ENCODE data around the gene NAPB. TPM values are rescaled to one million over a fixed set of nuclear protein-coding genes. Genes with fewer than 3 reads are reported as not detected.
A peak's percentile ranks its signal among the peaks of the same experiment; 100 is the strongest.

NAPB gene
- polyA plus RNA-seq, 3 donors from 2014 or later, result 6.1 to 11.2 (median 7.0) TPM

- Mint-ChIP-seq H3K27me3 (ENCODE audit: low read depth in 3 of 3) (peaks cover 0 to 4% (median 2%) of the 10 kb centered on the region in 3 donors), H3K36me3 (no peaks in the 10 kb centered on the region), H3K27ac (peak overlapping the region in 4 of 6 donors; percentile 20 to 81 (median 61)), H3K4me3 (peak overlapping the region in 1 of 5 donors; percentile 18), H3K4me1 (peaks cover 14 to 17% of the 10 kb centered on the region in 2 donors), H3K9me3 (no peaks in the 10 kb centered on the region)
- DNase-seq, result no peak
Measured at GRCh38 chr20:23449421-23449820, 28.1 kb upstream of the NAPB start.

GRCh38 chr20:23448167-23448566 lies 26.9 kb upstream of the NAPB start:
- Mint-ChIP-seq H3K36me3 (no peaks in the 10 kb centered on the region), H3K27me3 (ENCODE audit: low read depth in 3 of 3) (peaks cover 0 to 4% (median 2%) of the 10 kb centered on the region in 3 donors), H3K4me1 (peaks cover 14 to 16% of the 10 kb centered on the region in 2 donors), H3K27ac (no peak overlapping the region), H3K4me3 (no peak overlapping the region), H3K9me3 (no peaks in the 10 kb centered on the region)
- DNase-seq, result no peak

- peaks cover 0 to 3% (median 2%) of the 10 kb centered on the region in 3 donors for H3K27me3 Mint-ChIP-seq (ENCODE audit: low read depth in 3 of 3)
- no peak overlapping the region for H3K4me3 Mint-ChIP-seq
- no peaks in the 10 kb centered on the region for H3K9me3 Mint-ChIP-seq
- H3K36me3 Mint-ChIP-seq, result no peaks in the 10 kb centered on the region
- peak overlapping the region in 2 of 6 donors; percentile 8 to 29 for H3K27ac Mint-ChIP-seq
- no peak for DNase-seq
- peaks cover 14 to 17% of the 10 kb centered on the region in 2 donors for H3K4me1 Mint-ChIP-seq
Measured at GRCh38 chr20:23446505-23446904, 25.2 kb upstream of the NAPB start.

- no peak overlapping the region for H3K4me3 Mint-ChIP-seq
- peaks cover 14 to 17% of the 10 kb centered on the region in 2 donors for H3K4me1 Mint-ChIP-seq
- H3K27ac Mint-ChIP-seq, result peak overlapping the region in 2 of 6 donors; percentile 58 to 67
- DNase-seq, result no peak
- no peaks in the 10 kb centered on the region for H3K36me3 Mint-ChIP-seq
- peaks cover 0 to 3% (median 2%) of the 10 kb centered on the region in 3 donors for H3K27me3 Mint-ChIP-seq (ENCODE audit: low read depth in 3 of 3)
- H3K9me3 Mint-ChIP-seq, result no peaks in the 10 kb centered on the region
Measured at GRCh38 chr20:23445596-23446217, 24.4 kb upstream of the NAPB start.

GRCh38 chr20:23444859-23445258 lies 23.6 kb upstream of the NAPB start:
- no peak for DNase-seq
- H3K27me3 Mint-ChIP-seq (ENCODE audit: low read depth in 3 of 3), result peaks cover 0 to 3% (median 2%) of the 10 kb centered on the region in 3 donors
- no peaks in the 10 kb centered on the region for H3K9me3 Mint-ChIP-seq
- peak overlapping the region in 5 of 6 donors; percentile 2 to 83 (median 56) for H3K27ac Mint-ChIP-seq
- H3K4me3 Mint-ChIP-seq, result no peak overlapping the region
- peaks cover 9 to 12% of the 10 kb centered on the region in 2 donors for H3K4me1 Mint-ChIP-seq
- no peaks in the 10 kb centered on the region for H3K36me3 Mint-ChIP-seq

- no peak for DNase-seq
- Mint-ChIP-seq H3K27ac (no peak overlapping the region), H3K36me3 (no peaks in the 10 kb centered on the region), H3K9me3 (no peaks in the 10 kb centered on the region), H3K4me1 (peaks cover 0 to 4% of the 10 kb centered on the region in 2 donors), H3K27me3 (ENCODE audit: low read depth in 3 of 3) (peaks cover 0 to 2% (median 0%) of the 10 kb centered on the region in 3 donors), H3K4me3 (no peak overlapping the region)
Measured at GRCh38 chr20:23442436-23442835, 21.1 kb upstream of the NAPB start.

- H3K36me3 Mint-ChIP-seq, result no peaks in the 10 kb centered on the region
- H3K9me3 Mint-ChIP-seq, result no peaks in the 10 kb centered on the region
- H3K27me3 Mint-ChIP-seq (ENCODE audit: low read depth in 3 of 3), result peaks cover 0 to 2% (median 0%) of the 10 kb centered on the region in 3 donors
- peak; percentile 70 to 76 (median 71) for DNase-seq
- no peak overlapping the region for H3K4me3 Mint-ChIP-seq
- peaks cover 0 to 4% of the 10 kb centered on the region in 2 donors for H3K4me1 Mint-ChIP-seq
- H3K27ac Mint-ChIP-seq, result peak overlapping the region in 3 of 6 donors; percentile 28 to 66 (median 29)
Measured at GRCh38 chr20:23441850-23442313, 20.6 kb upstream of the NAPB start.

- Mint-ChIP-seq H3K27me3 (ENCODE audit: low read depth in 3 of 3) (peaks cover 0 to 1% (median 0%) of the 10 kb centered on the region in 3 donors), H3K4me3 (no peak overlapping the region), H3K36me3 (no peaks in the 10 kb centered on the region), H3K9me3 (no peaks in the 10 kb centered on the region), H3K4me1 (peaks cover 0 to 4% of the 10 kb centered on the region in 2 donors), H3K27ac (no peak overlapping the region)
- DNase-seq, result no peak
Measured at GRCh38 chr20:23440004-23440403, 18.7 kb upstream of the NAPB start.

GRCh38 chr20:23438661-23439060 lies 17.4 kb upstream of the NAPB start:
- Mint-ChIP-seq H3K27me3 (ENCODE audit: low read depth in 3 of 3) (peaks cover 0 to 3% (median 1%) of the 10 kb centered on the region in 3 donors), H3K9me3 (peaks cover 0 to 2% (median 0%) of the 10 kb centered on the region in 6 donors), H3K27ac (no peak overlapping the region), H3K4me3 (no peak overlapping the region), H3K4me1 (peaks cover 0 to 4% of the 10 kb centered on the region in 2 donors), H3K36me3 (no peaks in the 10 kb centered on the region)
- no peak for DNase-seq

GRCh38 chr20:23437126-23437899 lies 16.0 kb upstream of the NAPB start:
- Mint-ChIP-seq H3K27ac (no peak overlapping the region), H3K4me3 (no peak overlapping the region), H3K4me1 (peaks cover 0 to 4% of the 10 kb centered on the region in 2 donors)

GRCh38 chr20:23436681-23437080 lies 15.4 kb upstream of the NAPB start:
- no peak overlapping the region for H3K27ac Mint-ChIP-seq
- H3K27me3 Mint-ChIP-seq (ENCODE audit: low read depth in 3 of 3), result peaks cover 0 to 3% (median 3%) of the 10 kb centered on the region in 3 donors
- no peaks in the 10 kb centered on the region for H3K4me1 Mint-ChIP-seq
- DNase-seq, result no peak
- no peak overlapping the region for H3K4me3 Mint-ChIP-seq
- peaks cover 0 to 2% (median 0%) of the 10 kb centered on the region in 6 donors for H3K9me3 Mint-ChIP-seq
- no peaks in the 10 kb centered on the region for H3K36me3 Mint-ChIP-seq

More at GRCh38 chr20:23437126-23437899, 16.0 kb upstream of the NAPB start:
- no peak for DNase-seq
- H3K36me3 Mint-ChIP-seq, result no peaks in the 10 kb centered on the region
- H3K27me3 Mint-ChIP-seq (ENCODE audit: low read depth in 3 of 3), result peaks cover 0 to 3% (median 3%) of the 10 kb centered on the region in 3 donors
- H3K9me3 Mint-ChIP-seq, result peaks cover 0 to 2% (median 0%) of the 10 kb centered on the region in 6 donors

GRCh38 chr20:23435626-23436539 lies 14.6 kb upstream of the NAPB start:
- peaks cover 0 to 3% (median 3%) of the 10 kb centered on the region in 3 donors for H3K27me3 Mint-ChIP-seq (ENCODE audit: low read depth in 3 of 3)
- H3K4me1 Mint-ChIP-seq, result no peaks in the 10 kb centered on the region
- no peak overlapping the region for H3K4me3 Mint-ChIP-seq
- no peaks in the 10 kb centered on the region for H3K36me3 Mint-ChIP-seq
- H3K27ac Mint-ChIP-seq, result no peak overlapping the region
- no peak for DNase-seq
- H3K9me3 Mint-ChIP-seq, result peaks cover 0 to 2% (median 0%) of the 10 kb centered on the region in 6 donors

Measured in immature natural killer cell (primary cell).